PC-9 (cell line): ENCODE measurements around the gene ATRNL1.

Experiments
- EZH2 ChIP-seq: fragments of 200-600 bp; sonication (generic); IDR thresholded peaks from 2 replicates; pipeline ENCODE4 v1.8.0; 2017; ENCODE audit warnings: antibody characterized with exemption, low read depth
- TF ChIP-seq, protein P1 (sequence below): fragments of 200-600 bp; sonication (generic); conservative IDR thresholded peaks from 2 replicates; pipeline ENCODE4 v1.6.1; 2017; ENCODE audit warnings: mixed run types, antibody characterized with exemption, mild to moderate bottlenecking, moderate library complexity

GRCh38 chr10:115710136-115710535, 617.0 kb downstream of the ATRNL1 start:
- TF ChIP-seq EZH2 = no peak
- TF ChIP-seq, protein P1, sequence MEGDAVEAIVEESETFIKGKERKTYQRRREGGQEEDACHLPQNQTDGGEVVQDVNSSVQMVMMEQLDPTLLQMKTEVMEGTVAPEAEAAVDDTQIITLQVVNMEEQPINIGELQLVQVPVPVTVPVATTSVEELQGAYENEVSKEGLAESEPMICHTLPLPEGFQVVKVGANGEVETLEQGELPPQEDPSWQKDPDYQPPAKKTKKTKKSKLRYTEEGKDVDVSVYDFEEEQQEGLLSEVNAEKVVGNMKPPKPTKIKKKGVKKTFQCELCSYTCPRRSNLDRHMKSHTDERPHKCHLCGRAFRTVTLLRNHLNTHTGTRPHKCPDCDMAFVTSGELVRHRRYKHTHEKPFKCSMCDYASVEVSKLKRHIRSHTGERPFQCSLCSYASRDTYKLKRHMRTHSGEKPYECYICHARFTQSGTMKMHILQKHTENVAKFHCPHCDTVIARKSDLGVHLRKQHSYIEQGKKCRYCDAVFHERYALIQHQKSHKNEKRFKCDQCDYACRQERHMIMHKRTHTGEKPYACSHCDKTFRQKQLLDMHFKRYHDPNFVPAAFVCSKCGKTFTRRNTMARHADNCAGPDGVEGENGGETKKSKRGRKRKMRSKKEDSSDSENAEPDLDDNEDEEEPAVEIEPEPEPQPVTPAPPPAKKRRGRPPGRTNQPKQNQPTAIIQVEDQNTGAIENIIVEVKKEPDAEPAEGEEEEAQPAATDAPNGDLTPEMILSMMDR = no peak
